GM12801 (cell line): ENCODE results near the gene CCDC70.

Source experiments
- TF ChIP-seq, protein P1 (sequence below): IDR thresholded peaks from one replicate; pipeline ENCODE4 v1.5.1; 2011; ENCODE audit warnings: control low read depth; ENCODE audit not compliant: insufficient read length; ENCODE audit errors: extremely low read depth

Gene CCDC70

DNA sequence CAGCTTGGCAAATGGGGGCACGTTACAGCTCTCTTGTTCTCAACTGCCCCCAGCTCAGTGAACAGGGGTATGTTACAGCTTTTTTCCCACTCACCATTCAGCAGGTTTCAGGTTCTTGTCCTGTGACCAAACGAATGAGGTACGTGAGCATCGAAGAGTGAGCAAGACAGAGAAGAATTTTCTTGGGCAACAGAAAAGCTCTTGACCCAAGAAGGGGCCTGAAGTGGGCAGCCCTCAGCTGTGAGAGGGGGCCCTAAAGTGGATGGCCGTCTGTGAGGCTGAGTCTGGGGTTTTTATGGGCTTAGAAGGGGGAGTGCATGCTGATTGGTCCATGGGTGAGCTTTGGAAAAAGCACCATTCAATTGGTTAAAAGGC, 21.4 kb downstream of the CCDC70 start:
- TF ChIP-seq, protein P1, sequence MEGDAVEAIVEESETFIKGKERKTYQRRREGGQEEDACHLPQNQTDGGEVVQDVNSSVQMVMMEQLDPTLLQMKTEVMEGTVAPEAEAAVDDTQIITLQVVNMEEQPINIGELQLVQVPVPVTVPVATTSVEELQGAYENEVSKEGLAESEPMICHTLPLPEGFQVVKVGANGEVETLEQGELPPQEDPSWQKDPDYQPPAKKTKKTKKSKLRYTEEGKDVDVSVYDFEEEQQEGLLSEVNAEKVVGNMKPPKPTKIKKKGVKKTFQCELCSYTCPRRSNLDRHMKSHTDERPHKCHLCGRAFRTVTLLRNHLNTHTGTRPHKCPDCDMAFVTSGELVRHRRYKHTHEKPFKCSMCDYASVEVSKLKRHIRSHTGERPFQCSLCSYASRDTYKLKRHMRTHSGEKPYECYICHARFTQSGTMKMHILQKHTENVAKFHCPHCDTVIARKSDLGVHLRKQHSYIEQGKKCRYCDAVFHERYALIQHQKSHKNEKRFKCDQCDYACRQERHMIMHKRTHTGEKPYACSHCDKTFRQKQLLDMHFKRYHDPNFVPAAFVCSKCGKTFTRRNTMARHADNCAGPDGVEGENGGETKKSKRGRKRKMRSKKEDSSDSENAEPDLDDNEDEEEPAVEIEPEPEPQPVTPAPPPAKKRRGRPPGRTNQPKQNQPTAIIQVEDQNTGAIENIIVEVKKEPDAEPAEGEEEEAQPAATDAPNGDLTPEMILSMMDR = no peak

DNA sequence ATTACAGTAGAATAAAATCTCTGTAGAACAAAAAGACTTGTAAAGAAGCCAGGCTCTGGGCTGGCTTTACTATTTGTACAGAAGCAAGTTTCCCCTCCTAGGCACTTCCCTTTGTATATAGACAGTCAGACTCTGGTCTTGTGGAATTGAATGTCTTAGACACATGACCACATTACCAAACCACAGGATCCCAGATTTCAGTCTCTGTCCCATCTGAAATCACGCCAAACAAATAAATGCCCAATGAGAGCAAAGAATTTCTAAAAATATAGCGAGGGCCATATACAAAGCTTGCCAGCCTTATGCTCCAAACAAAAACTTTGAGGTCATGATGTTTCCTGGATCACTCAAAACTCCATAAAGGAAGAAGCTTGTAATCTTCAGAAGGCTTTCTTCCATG, 23.9 kb downstream of the CCDC70 start:
- TF ChIP-seq, protein P1 = no peak

DNA sequence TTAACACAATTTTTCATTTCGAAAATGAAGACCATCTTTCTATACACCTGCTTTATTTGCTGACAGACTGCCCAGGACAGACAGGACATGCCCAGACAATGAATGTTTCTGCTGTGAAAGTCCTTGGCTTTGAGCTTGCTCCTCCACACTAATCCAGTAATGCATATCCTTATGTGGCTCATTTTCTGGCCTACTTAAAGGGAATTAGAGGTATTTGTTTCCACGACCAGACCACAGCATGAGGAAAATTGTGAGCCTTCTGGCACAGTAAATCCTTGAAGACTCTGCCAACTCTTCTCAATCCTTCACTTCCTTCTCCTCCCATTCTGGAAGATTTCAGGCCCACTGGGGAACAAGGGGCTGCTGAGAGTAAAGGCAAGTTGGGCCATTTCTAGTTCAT, 25.7 kb downstream of the CCDC70 start:
- TF ChIP-seq, protein P1 = no peak

DNA sequence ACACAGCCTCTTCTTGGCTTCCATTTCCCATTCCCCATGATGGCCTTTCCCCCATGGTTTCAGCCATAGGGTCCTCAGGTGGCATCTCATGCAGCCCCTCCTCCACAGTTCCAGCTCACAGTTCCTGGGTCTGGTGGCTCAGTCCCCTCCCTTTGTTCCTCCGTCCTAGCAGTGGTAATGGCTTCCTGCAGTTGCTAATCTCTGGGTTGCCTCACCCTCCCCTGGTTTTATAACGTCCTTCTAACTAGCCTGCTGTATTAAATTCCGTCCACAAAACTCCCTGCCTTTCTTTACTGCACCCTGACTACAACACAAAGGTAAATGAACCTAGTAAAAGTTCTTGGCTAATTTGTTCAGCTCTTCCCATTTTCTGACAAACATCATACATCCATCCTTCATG, 30.9 kb downstream of the CCDC70 start:
- TF ChIP-seq, protein P1 = no peak

DNA sequence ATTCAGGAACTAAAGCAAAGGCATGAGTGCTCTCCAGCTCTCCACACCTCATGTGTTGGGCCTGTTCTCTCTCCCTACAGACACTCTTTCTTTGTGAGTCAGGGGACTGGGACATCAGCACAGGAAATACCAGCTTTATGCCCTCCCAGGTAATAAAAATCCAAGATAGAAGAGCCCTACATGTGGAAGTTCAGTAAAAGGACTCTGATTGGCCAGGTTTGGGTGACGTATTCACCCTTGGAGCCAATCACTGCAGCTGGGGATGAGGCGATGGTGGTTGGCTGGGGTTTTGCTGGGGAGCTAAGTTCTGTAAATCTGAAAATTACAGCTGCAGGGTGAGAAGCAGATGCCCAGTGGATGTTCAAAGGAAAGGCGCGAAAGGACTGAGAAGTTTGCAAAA, 32.5 kb downstream of the CCDC70 start:
- TF ChIP-seq, protein P1 = no peak

DNA sequence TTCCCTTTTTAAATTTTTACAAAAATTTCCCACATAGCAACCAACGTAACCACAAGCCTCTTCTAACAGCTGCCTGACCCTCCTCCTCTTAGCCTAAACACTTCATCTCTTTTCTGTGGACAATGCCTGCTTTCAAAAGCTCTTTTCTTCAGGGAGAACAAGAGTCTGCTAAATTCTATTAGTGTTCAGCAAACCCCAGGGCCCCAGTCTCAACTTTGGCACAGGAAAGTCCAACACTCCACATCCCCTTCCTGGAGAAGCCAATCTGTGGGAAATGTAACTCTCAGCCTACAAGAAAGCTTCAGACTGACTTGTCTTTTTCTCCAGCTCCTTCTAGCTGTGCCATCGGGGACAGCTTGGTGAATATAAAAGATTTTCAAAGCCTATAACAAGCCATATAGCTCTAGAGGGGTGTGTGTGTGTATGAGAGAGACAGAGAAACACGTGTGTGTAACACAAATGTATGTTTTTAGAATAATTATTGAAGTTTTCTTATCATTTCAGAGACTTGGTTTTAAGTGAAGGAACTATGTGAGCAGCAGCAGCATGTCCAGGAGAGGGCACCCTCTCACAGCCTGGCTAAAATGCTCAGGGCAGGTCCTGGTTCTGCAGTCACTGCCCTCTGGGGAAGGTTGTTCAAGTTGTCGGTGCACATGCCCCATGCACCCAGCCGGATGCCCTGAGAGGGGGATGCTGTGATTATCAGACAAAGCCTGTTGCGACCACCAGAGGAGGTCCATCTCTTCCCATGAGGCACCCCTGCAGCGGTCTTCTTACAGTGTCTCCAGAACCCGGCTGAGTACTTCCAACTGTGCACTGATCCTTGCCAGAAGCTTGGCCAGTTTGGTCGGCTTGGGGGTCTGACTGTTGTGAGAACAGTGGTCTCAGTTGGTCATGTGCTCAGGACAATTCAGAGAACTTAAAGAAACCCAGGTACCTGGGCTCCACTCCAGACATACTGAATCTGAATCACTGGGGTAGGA, 34.4 kb downstream of the CCDC70 start:
- TF ChIP-seq, protein P1 = no peak

DNA sequence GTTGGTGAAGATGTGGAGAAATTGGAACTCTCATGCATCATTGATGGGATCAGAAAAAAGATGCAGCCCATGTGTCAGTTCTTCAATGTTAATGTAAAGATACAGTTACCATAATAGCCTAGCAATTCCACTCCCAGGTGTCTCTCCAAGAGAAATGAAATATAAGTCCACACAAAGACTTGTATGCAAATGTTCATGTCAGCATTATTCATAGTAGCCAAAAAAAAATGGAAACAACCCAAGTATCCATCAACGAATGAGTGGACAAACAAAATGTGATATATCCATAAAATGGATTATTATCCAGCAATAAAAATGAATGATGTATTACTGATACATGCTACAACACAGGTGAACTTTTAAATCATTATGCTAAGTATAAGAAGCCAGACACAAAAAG, 38.7 kb downstream of the CCDC70 start:
- TF ChIP-seq, protein P1 = no peak
